8988T (cell line): ENCODE measurements around the gene THUMPD1.
"Not testable (repeated sequence)": the region's sequence is repeated elsewhere in the genome, so short reads cannot be mapped to it uniquely, and the experiment has no call there.

ENCODE experiments used
- DNase-seq: peaks from one replicate; pipeline ENCODE4 v3.0.0; 2011

Gene THUMPD1

DNA sequence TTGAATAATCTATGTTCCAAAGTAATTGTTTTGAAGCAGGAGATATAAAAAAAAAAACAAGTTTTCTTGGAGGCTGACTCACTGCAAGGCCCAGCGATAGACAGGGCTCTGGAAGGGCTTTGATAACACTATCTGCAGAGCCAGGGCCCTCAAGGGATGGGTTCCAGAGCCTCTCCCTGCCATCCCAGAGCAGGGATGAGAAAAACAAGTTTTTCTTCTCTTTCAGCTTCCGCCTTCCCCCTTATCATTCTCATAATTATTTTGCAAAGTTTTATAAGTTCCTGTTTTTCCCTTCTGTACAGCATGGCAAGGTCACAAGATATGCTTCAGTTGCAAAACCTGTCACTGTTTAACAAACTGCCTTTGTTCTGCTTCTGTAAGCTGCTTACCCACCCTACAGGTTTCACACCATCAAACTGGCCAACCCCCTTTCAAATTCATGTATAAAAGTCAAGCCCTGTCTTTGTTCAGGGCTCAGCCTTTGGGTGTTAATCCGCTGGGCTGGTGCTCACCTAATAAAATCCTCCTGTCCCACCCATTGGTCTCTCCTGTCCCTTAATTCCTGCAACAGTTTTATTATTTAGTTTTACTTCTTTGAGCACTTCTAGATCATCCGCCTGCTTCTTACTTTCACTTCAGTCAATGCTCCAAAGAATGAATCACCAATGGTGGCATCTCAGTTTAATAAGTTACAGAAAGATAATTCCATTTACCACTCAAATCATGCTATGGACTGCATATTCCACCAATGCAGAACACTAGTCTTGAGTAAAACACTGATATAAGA, 5.6 kb upstream of the THUMPD1 start:
- DNase-seq, result no peak

GRCh38 chr16:20746461-20746860, 4.8 kb upstream of the THUMPD1 start:
- no peak for DNase-seq

- DNase-seq, result no peak
Observed at GRCh38 chr16:20744922-20745440, 3.4 kb upstream of the THUMPD1 start.

- no peak for DNase-seq
Observed at GRCh38 chr16:20743591-20743990, 2.0 kb upstream of the THUMPD1 start.

DNA sequence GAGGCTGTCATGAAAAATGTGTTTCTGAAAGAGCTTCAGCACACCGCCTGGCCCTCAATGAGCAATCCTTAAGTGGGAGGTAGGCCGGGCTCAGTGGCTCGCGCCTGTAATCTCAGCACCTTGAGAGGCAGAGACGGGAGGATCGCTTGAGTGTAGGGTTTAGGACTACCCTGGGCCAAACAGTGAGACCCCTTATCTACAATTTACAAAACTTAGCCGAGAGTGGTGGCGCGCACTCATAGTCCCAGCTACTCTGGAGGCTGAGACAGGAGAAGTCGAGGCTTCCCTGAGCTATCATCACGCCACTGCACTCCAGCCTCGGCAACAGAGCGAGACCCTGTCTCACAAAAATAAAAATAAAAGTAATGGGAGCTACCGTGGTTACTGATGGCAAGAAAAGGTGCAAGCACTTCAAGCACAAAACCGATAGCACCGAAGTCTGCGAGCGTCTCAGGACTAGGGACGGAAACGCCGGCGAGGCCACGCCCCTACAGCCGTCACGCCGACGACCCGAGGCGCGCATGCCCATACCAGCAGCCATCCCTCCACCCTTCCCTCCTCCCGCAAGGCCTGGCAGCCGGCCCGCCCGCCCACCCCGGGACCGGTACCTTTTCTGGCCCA, 607 bp downstream of the THUMPD1 start:
- peak; percentile 61 for DNase-seq

DNA sequence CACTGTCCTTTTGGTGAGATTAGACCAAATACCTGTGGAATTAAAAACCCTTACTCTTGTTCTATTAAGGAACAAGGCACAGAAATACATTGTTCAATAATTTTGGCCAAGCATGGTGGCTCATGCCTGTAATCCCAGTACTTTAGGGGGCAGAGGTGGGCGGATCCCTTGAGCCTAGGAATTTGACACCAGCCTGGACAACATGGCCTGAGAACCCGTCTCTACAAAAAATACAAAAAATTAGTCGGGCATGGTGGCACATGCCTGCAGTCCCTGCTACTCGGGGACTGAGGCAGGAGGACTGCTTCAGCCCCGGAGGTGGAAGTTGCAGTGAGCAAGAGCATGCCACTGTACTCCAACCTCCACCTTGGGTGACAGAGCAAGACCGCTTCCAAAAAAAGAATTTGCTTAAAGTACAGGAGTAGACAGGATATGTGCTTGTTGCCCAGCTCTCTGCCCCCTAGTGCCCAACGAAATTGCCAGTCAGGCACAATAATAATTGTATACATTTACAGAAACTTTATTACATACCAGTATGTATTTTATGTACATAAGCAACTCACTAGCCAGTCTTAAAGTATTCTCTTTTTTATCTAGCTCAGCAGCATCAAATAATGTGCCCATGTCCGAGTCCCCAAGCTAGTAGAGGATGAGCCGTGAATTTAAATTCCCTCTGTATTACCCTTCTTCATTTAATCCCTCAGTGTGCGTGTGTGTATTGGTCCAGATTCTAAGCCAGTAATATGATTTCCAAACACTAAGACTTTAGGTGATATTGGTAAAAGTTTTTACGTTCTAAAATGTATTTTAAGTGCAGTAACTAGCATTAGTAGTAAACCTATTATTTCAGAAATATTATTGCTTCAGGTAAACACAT, 1.4 kb downstream of the THUMPD1 start:
- DNase-seq, result no peak

GRCh38 chr16:20735490-20735889, 6.1 kb downstream of the THUMPD1 start:
- no peak for DNase-seq

- DNase-seq, result no peak
Observed at GRCh38 chr16:20734782-20735181, 6.8 kb downstream of the THUMPD1 start.

DNA sequence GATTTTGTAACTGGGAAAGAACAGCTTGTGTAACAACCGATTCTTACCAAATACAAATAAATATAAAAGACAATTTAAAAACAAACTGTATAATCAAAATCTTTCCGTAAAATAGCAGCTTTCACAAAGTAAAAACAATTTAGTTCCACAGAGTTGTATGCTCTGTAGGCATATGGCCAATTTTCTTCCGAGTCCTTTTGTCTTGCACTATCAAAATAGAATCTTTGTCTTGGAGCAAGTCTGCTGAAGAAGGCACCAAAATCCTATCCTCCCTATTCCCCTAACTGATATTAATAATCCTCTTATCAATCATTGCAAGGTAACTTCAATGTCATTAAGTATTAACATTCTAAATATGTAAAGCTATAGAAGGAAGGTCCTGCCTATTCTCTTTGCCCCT, 7.6 kb downstream of the THUMPD1 start:
- DNase-seq, result no peak

- DNase-seq, result no peak
Observed at GRCh38 chr16:20729141-20729540, 12.5 kb downstream of the THUMPD1 start.

DNA sequence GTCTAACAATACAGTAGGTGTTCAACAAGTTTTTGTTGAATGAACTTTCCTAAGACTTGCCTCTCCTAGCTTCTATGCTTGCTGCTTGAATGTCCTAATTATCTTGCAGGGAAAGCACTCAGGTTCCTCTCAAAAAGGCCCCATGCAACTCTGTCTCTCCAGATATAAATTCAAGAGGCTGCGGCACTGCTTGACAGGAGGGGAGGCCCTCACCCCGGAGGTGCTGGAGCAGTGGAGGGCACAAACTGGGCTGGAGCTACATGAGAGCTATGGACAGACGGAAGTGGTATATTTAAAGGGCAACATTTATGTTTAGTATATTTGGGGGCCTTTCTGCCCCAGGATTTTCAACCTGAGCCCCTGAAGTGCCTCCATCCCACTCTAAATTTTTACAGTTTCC, 14.4 kb downstream of the THUMPD1 start:
- no peak for DNase-seq

- no peak for DNase-seq
Observed at GRCh38 chr16:20726661-20727060, 15.0 kb downstream of the THUMPD1 start.

DNA sequence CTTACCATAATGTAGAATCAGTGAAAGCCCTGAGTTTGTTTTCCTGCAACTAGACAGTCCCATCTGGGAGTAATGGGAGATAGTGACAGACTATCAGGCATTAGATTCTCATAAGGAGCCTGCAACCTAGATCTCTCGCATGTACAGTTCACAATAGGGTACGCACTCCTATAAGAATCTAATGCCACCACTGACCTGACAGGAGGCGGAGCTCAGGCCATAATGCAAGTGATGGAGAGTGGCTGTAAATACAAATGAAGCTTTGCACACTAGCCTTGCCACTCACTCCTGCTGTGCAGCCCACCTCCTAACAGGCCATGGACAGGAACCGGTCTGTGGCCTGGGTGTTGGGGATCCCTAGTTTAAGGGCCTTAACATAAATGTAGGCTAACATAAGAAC, 21.4 kb downstream of the THUMPD1 start:
- DNase-seq, result no peak

DNA sequence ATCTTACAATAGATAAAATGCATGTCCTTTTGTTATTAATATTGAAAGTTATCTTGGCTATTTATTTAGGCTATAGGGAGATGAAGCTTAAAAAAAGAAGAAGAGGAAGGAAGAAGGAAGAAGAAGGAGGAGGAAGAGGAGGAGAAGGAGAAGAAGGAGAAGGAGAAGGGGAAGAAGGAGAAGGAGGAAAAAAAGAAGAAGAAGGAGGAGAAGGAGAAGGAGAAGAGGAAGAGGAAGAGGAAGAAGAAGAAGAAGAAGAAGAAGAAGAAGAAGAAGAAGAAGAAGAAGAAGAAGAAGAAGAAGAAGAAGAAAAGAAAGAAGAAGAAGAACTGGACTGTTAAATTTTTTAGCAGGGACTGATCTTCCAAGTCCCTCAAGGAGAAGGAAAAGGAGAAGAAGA, 23.9 kb downstream of the THUMPD1 start:
- DNase-seq, result not testable (repeated sequence)

DNA sequence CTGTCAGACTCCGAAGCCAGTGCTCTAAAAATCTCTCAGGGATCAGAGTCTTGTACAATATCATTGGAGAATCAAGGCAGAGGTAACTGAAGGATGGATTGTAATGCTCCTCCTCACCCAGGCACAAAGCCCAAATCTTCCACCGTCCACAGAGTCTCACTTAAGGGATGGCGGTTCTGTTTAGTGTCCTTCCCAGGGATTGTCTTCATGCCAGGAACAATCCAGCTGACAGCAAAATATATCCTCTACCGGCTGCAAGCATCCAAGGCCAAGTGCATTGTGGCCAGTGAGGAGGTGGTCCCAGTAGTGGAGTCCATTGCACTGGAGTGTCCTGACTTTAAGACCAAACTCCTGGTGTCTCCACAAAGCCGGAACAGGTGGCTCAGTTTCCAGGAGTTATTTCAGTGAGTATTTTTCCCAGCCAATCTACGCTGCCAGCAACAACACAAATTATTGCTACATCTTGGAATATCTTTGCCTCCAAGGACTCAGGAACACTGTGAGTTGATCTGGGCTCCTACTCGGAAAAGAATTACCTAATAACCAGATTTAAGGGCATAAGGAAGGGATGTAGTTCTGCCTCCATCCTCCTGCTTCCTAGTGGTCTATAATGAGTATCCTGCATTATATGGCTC, 30.2 kb downstream of the THUMPD1 start:
- DNase-seq, result no peak

DNA sequence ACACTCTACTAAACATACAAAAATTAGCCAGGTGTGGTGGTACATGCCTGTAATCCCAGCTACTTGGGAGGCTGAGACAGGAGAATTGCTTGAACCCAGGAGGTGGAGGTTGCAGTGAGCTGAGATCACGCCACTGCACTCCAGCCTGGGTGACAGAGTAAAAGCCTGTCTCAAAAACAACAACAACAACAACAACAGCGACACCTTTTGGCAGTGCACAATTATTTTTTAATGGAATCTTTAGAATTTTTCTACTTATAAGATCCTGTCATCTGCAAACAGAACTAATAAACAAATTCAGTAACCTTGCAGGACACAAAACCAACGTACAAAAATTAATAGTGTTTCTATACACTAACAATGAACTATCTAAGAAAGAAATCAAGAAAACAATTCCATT, 33.5 kb downstream of the THUMPD1 start:
- DNase-seq, result not testable (repeated sequence)

DNA sequence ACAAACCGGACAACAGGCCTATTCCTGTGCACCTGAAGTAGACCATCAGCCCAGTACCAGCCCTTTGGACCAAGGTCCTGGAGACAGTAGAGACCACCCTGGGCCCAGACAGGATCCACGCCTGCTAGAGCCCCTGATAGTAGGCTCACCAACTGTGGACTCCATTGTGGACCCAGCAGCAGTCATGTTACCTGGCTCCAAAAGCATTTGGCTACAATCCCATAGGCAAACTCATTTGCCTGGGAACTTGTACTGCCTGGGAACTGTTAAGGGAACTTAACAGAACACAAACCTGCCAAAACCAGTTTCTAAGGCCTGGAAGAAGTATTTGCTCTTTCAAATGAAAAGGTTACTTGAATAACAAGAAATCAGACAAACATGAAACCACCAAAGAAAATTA, 34.2 kb downstream of the THUMPD1 start:
- no peak for DNase-seq

- not testable (repeated sequence) for DNase-seq
Observed at GRCh38 chr16:20705972-20706371, 35.6 kb downstream of the THUMPD1 start.

- no peak for DNase-seq
Observed at GRCh38 chr16:20704281-20704680, 37.3 kb downstream of the THUMPD1 start.

DNA sequence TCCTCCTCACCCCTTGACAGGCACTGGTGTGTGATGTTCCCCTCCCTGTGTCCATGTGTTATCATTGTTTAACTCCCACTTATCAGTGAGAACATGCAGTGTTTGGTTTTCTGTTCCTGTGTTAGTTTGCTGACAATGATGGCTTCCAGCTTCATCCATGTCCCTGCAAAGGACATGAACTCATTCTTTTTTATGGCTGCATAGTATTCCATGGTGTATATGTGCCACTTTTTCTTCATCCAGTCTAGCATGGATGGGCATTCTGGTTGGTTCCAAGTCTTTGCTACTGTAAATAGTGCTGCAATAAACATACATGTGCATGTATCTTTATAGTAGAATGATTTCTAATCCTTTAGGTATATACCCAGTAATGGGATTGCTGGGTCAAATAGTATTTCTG, 39.9 kb downstream of the THUMPD1 start:
- DNase-seq, result not testable (repeated sequence)

DNA sequence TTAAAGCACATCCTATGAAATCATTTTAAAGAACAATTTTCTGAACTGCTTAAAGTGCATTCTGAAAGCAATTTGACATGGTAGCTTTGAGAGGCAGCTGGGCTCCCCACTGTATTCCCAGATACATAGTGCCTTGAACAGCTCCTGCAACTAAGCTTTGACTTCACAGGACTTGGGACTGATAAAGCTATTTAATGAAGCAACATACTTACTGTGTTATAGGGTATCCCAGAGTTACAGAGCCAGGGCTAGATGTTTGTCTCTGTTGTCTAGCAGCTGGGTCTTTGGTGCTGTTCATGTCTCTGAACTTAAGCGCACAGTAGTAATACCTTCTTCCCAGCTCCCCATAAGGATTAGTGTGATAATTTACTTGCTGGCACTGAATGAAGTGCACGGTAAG, 45.0 kb downstream of the THUMPD1 start:
- no peak for DNase-seq

DNA sequence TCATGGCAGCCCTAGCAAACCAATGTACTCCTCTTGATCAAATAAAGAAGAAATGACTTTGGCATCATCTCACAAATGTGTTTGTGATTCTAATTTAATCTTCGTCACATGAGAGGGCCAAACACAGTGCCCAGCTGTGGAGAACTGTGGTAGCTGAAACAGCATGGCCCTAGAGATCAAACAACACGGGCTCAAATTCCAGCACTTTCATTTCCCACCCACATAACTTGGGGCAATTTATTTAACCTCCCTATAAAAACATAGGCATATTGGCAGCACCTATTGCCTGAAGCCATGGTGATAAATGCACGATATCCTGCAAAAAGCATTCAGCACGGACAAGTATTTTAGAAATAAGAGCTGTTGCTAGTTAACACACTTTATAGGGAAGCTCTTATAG, 46.6 kb downstream of the THUMPD1 start:
- DNase-seq, result no peak

DNA sequence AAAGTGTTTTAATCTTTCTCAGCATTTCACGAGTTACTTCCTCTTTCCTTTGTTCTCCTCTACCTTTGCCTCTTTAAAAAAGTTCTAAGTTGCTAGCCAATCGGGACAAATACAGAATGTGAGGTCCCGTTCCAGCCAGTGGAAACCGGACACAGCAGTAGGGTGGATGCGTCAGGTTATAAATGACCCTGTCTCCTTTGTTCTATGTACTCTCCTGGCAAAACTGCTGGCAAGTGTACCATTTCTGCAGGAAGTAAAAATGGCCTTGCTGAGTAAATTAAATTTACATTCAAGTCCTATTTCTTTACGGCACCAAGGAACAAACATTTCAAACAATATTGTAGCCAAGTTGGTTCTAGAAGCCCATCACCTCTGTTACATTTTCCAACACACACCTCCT, 47.5 kb downstream of the THUMPD1 start:
- DNase-seq, result not testable (repeated sequence)
